Naive thymus-derived CD4-positive, alpha-beta T cell (primary cell): ENCODE data around the gene JAK2. TPM values are rescaled to one million over a fixed set of nuclear protein-coding genes. Genes with fewer than 3 reads are reported as not detected.

Source experiments
- ATAC-seq: fragments of 150-1000 bp; cut with Tn5 transposase; 2 replicates; pipeline ENCODE4 v1.10.0; 2021; ENCODE audit warnings: mild to moderate bottlenecking, moderate library complexity
- CTCF ChIA-PET: fragments of 350-600 bp; sonication (Branson Sonifier 250); formaldehyde crosslinking; loops from one replicate; lab custom pipeline; 2021; ENCODE audit warnings: antibody characterized with exemption; lab: Charles Lee
- POLR2A ChIA-PET: fragments of 350-600 bp; sonication (Branson Sonifier 250); formaldehyde crosslinking; loops from one replicate; lab custom pipeline; 2021; ENCODE audit warnings: antibody characterized with exemption, inconsistent platforms; lab: Charles Lee
- DNase-seq, 9 donors: peaks; one replicate each; pipeline versions ENCODE4 v3.0.0 to v3.0.0-alpha.2; 2020 to 2022; ENCODE audit warnings: mixed read lengths in 1 of 9
- H3K27ac ChIP-seq: one replicate; pipeline ENCODE4 v1.7.0; 2013; ENCODE audit warnings: mild to moderate bottlenecking, low read depth, low read length, moderate library complexity
- H3K27me3 ChIP-seq, 2 donors: one replicate each; pipeline ENCODE4 v1.7.0; 2013; ENCODE audit warnings: low read length in 2 of 2, mild to moderate bottlenecking in 2 of 2, moderate library complexity in 2 of 2; ENCODE audit not compliant: control insufficient read depth in 2 of 2, insufficient read depth in 2 of 2
- H3K36me3 ChIP-seq, 3 experiments: 1 replicate in 2 of 3; 2 replicates in 1 of 3; pipeline ENCODE4 v1.7.0; 2013; ENCODE audit warnings: low read length in 3 of 3, mild to moderate bottlenecking in 3 of 3, moderate library complexity in 1 of 3; ENCODE audit not compliant: insufficient read depth in 3 of 3, control insufficient read depth in 2 of 3
- H3K4me1 ChIP-seq, 2 donors: one replicate each; pipeline ENCODE4 v1.7.0; 2013; ENCODE audit warnings: low read length in 2 of 2, mild to moderate bottlenecking in 2 of 2, moderate library complexity in 1 of 2; ENCODE audit not compliant: control insufficient read depth in 2 of 2, insufficient read depth in 2 of 2
- H3K4me3 ChIP-seq: 2 replicates; pipeline ENCODE4 v1.7.0; 2013; ENCODE audit warnings: mild to moderate bottlenecking, low read length
- H3K9me3 ChIP-seq, 3 experiments: 1 replicate in 2 of 3; 2 replicates in 1 of 3; pipeline ENCODE4 v1.7.0; 2013; ENCODE audit warnings: low read length in 3 of 3; ENCODE audit not compliant: control insufficient read depth in 2 of 3
- H3K27ac Mint-ChIP-seq, 9 donors: one replicate each; pipeline ENCODE4 v1.8.0; 2020 to 2022; ENCODE audit warnings: mixed read lengths in 9 of 9, mild to moderate bottlenecking in 8 of 9, moderate library complexity in 5 of 9, inconsistent platforms in 2 of 9
- H3K27me3 Mint-ChIP-seq, 5 donors: one replicate each; pipeline ENCODE4 v1.8.0; 2021 to 2022; ENCODE audit warnings: mixed read lengths in 5 of 5, mild to moderate bottlenecking in 1 of 5
- H3K36me3 Mint-ChIP-seq, 5 donors: one replicate each; pipeline ENCODE4 v1.8.0; 2020 to 2022; ENCODE audit warnings: mixed read lengths in 5 of 5, mild to moderate bottlenecking in 3 of 5, inconsistent platforms in 1 of 5
- H3K4me1 Mint-ChIP-seq, 7 donors: one replicate each; pipeline ENCODE4 v1.8.0; 2020 to 2022; ENCODE audit warnings: mixed read lengths in 7 of 7, mild to moderate bottlenecking in 3 of 7, inconsistent platforms in 1 of 7
- H3K4me3 Mint-ChIP-seq, 10 donors: one replicate each; pipeline ENCODE4 v1.8.0; 2020 to 2022; ENCODE audit warnings: mild to moderate bottlenecking in 10 of 10, mixed read lengths in 10 of 10, moderate library complexity in 6 of 10, inconsistent platforms in 2 of 10
- H3K9me3 Mint-ChIP-seq, 11 donors: one replicate each; pipeline ENCODE4 v1.8.0; 2020 to 2022; ENCODE audit warnings: mixed read lengths in 11 of 11, mild to moderate bottlenecking in 4 of 11, inconsistent platforms in 1 of 11, moderate library complexity in 1 of 11
- intact Hi-C, 2 donors: fragments of 100-400 bp; cut with micrococcal nuclease; formaldehyde crosslinking; loops; one replicate each; pipeline ENCODE4 v1.15.1; 2023
- polyA plus RNA-seq, 2 donors: library from polyadenylated mRNA; unstranded; fragments of 300-500 nt; fragmentation: Illumina TruSeq; gene quantifications; one replicate each; pipeline ENCODE4 v1.2.3, GENCODE V29; 2021
- total RNA-seq, 6 experiments: library from RNA in 5 of 6; stranded (reverse) in 5 of 6; gene quantifications; 1 replicate in 5 of 6; 2 replicates in 1 of 6; pipeline ENCODE4 v1.2.3 and lab custom pipeline; 2021 to 2026

Gene JAK2
- total and polyA plus RNA-seq, 7 experiments from 2014 or later, result 3.5 to 76.0 (median 12.5) TPM

DNA sequence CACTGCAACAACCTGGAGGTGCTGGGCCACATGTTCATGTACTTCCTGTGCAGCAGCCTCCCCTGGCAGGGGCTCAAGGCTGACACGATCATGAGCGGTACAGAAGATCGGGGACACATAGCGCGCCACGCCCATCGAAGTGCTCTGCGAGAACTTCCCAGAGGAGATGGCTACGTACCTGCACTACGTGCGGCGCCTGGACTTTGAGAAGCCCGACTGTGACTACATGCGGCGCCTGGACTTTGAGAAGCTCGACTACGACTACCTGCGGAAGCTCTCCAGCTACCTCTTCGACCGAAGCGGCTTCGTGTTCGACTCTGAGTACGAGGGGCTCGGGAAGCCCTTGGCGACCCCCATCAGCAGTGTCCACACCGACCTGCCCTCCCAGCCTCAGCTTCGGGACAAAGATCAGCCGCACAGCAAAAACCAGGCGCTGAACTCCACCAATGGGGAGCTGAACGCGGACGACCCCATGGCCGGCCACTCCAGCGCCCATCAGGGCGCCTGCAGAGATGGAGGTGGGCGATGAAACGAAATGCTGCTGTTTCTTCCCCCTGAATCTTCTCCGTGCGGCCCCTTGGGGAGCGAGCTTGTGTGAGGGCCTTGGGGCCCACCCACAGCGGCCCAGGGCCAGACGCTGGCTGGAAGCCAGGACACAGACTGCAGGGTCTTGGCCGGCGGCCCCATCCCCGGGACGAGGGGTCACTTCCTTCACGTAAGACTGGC, 56.5 kb downstream of the JAK2 start:
- intact Hi-C loops, result no loop called here
- H3K4me3 Mint-ChIP-seq, result no peak overlapping the region
- H3K36me3 ChIP-seq, result peaks cover 0 to 15% (median 0%) of the 10 kb centered on the region in 3 experiments
- peaks cover 0 to 56% (median 35%) of the 10 kb centered on the region in 5 donors for H3K36me3 Mint-ChIP-seq
- peaks cover 0 to 15% (median 0%) of the 10 kb centered on the region in 7 donors for H3K4me1 Mint-ChIP-seq
- no peak for ATAC-seq
- H3K9me3 Mint-ChIP-seq, result peaks cover 0 to 11% (median 4%) of the 10 kb centered on the region in 11 donors
- no peaks in the 10 kb centered on the region for H3K27me3 Mint-ChIP-seq
- peak overlapping the region in 1 of 9 donors; percentile 2 for H3K27ac Mint-ChIP-seq
- H3K27ac ChIP-seq, result no peak overlapping the region
- H3K4me1 ChIP-seq, result no peaks in the 10 kb centered on the region
- H3K4me3 ChIP-seq, result no peak overlapping the region
- DNase-seq, result no peak
- H3K27me3 ChIP-seq, result no peaks in the 10 kb centered on the region
- H3K9me3 ChIP-seq, result peaks cover 0 to 8% (median 0%) of the 10 kb centered on the region in 3 experiments
- POLR2A ChIA-PET, result no interaction called here
- CTCF ChIA-PET, result no interaction called here

- POLR2A ChIA-PET, result no interaction called here
- H3K4me1 ChIP-seq, result no peaks in the 10 kb centered on the region
- no peak overlapping the region for H3K4me3 ChIP-seq
- intact Hi-C loops, result no loop called here
- H3K9me3 Mint-ChIP-seq, result peaks cover 0 to 11% (median 4%) of the 10 kb centered on the region in 11 donors
- peaks cover 0 to 18% (median 0%) of the 10 kb centered on the region in 7 donors for H3K4me1 Mint-ChIP-seq
- DNase-seq, result peak in 1 of 9 donors; percentile 15
- H3K9me3 ChIP-seq, result peaks cover 0 to 8% (median 0%) of the 10 kb centered on the region in 3 experiments
- H3K27ac ChIP-seq, result no peak overlapping the region
- H3K36me3 Mint-ChIP-seq, result peaks cover 0 to 59% (median 39%) of the 10 kb centered on the region in 5 donors
- no peaks in the 10 kb centered on the region for H3K27me3 Mint-ChIP-seq
- H3K27me3 ChIP-seq, result no peaks in the 10 kb centered on the region
- peak overlapping the region in 2 of 9 donors; percentile 46 to 74 for H3K27ac Mint-ChIP-seq
- CTCF ChIA-PET, result no interaction called here
- ATAC-seq, result no peak
- H3K4me3 Mint-ChIP-seq, result peak overlapping the region in 4 of 10 donors; percentile 56 to 76 (median 60)
- peaks cover 0 to 15% (median 0%) of the 10 kb centered on the region in 3 experiments for H3K36me3 ChIP-seq
These were observed 57.6 kb downstream of the JAK2 start for GRCh38 chr9:5042661-5043178.

DNA sequence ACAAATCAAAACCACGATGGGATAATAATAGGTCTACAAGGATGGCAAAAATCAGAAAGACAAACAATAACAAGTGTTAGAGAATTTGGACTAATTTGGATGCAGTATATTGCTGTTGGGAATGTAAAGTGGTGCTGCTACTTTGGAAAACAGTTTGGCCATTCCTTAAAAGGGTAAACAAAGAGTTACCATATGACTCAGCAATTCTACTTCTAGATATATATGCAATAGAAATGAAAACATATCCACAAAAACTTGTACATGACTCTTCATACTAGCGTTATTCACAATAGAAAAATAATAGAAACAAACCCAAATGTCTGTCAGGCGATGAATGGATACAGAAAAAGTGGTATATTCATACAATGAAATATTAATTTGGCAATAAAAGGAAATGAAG, 58.3 kb downstream of the JAK2 start:
- intact Hi-C loops, result no loop called here
- DNase-seq (no peak), ATAC-seq (no peak)
- POLR2A ChIA-PET, result no interaction called here
- CTCF ChIA-PET, result no interaction called here
- peak overlapping the region in 4 of 10 donors; percentile 34 to 76 (median 56) for H3K4me3 Mint-ChIP-seq
- Histone ChIP-seq H3K9me3 (peaks cover 0 to 8% (median 0%) of the 10 kb centered on the region in 3 experiments), H3K4me3 (no peak overlapping the region), H3K4me1 (no peaks in the 10 kb centered on the region), H3K27me3 (no peaks in the 10 kb centered on the region), H3K27ac (no peak overlapping the region), H3K36me3 (peaks cover 0 to 15% (median 0%) of the 10 kb centered on the region in 3 experiments)
- peaks cover 0 to 18% (median 0%) of the 10 kb centered on the region in 7 donors for H3K4me1 Mint-ChIP-seq
- peaks cover 0 to 11% (median 4%) of the 10 kb centered on the region in 11 donors for H3K9me3 Mint-ChIP-seq
- H3K27me3 Mint-ChIP-seq, result no peaks in the 10 kb centered on the region
- peaks cover 0 to 56% (median 39%) of the 10 kb centered on the region in 5 donors for H3K36me3 Mint-ChIP-seq
- H3K27ac Mint-ChIP-seq, result peak overlapping the region in 2 of 9 donors; percentile 46 to 74

DNA sequence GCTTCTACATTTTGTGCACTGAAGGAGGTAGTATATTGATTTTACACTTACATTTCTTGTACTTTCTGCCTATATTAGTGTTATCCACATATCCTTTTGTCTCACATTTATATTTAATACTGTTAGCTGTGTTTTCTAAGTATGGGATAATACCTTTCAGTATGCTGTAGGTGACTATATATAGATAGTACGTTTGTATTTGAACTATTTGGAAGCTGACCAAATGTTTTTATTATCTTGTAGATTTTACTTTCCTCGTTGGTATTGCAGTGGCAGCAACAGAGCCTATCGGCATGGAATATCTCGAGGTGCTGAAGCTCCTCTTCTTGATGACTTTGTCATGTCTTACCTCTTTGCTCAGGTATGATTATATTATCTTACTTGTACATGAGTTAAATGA, 59.1 kb downstream of the JAK2 start:
- POLR2A ChIA-PET, result no interaction called here
- H3K27me3 Mint-ChIP-seq, result no peaks in the 10 kb centered on the region
- DNase-seq, result no peak
- Histone ChIP-seq H3K4me1 (no peaks in the 10 kb centered on the region), H3K27me3 (no peaks in the 10 kb centered on the region), H3K27ac (no peak overlapping the region), H3K4me3 (no peak overlapping the region), H3K36me3 (peaks cover 0 to 15% (median 0%) of the 10 kb centered on the region in 3 experiments), H3K9me3 (peaks cover 0 to 8% (median 0%) of the 10 kb centered on the region in 3 experiments)
- peaks cover 0 to 11% (median 4%) of the 10 kb centered on the region in 11 donors for H3K9me3 Mint-ChIP-seq
- peaks cover 0 to 53% (median 44%) of the 10 kb centered on the region in 5 donors for H3K36me3 Mint-ChIP-seq
- intact Hi-C loops, result no loop called here
- H3K4me1 Mint-ChIP-seq, result peaks cover 0 to 23% (median 0%) of the 10 kb centered on the region in 7 donors
- no peak for ATAC-seq
- CTCF ChIA-PET, result no interaction called here
- H3K27ac Mint-ChIP-seq, result no peak overlapping the region
- no peak overlapping the region for H3K4me3 Mint-ChIP-seq

- intact Hi-C loops, result loop anchor here in 1 of 2 donors (10.0 kb wide), 1 partner anchor 288 kb away; no protein-coding TSS in a partner anchor
- no peak overlapping the region for H3K4me3 Mint-ChIP-seq
- ATAC-seq (no peak), DNase-seq (no peak)
- no peaks in the 10 kb centered on the region for H3K4me1 ChIP-seq
- H3K4me1 Mint-ChIP-seq, result peaks cover 0 to 28% (median 0%) of the 10 kb centered on the region in 7 donors
- H3K36me3 Mint-ChIP-seq, result peaks cover 14 to 69% (median 44%) of the 10 kb centered on the region in 5 donors
- peaks cover 0 to 4% (median 0%) of the 10 kb centered on the region in 3 experiments for H3K36me3 ChIP-seq
- no peak overlapping the region for H3K27ac Mint-ChIP-seq
- no peak overlapping the region for H3K4me3 ChIP-seq
- ChIA-PET POLR2A (no interaction called here), CTCF (no interaction called here)
- no peaks in the 10 kb centered on the region for H3K9me3 ChIP-seq
- H3K27me3 ChIP-seq, result no peaks in the 10 kb centered on the region
- no peaks in the 10 kb centered on the region for H3K9me3 Mint-ChIP-seq
- no peak overlapping the region for H3K27ac ChIP-seq
- H3K27me3 Mint-ChIP-seq, result no peaks in the 10 kb centered on the region
These were observed 67.8 kb downstream of the JAK2 start for GRCh38 chr9:5052838-5053237.

- Histone ChIP-seq H3K9me3 (no peaks in the 10 kb centered on the region), H3K27me3 (no peaks in the 10 kb centered on the region), H3K36me3 (no peaks in the 10 kb centered on the region), H3K4me1 (no peaks in the 10 kb centered on the region), H3K27ac (no peak overlapping the region), H3K4me3 (no peak overlapping the region)
- Mint-ChIP-seq H3K27me3 (no peaks in the 10 kb centered on the region), H3K27ac (no peak overlapping the region), H3K4me1 (peaks cover 0 to 24% (median 0%) of the 10 kb centered on the region in 7 donors), H3K36me3 (peaks cover 3 to 44% (median 39%) of the 10 kb centered on the region in 5 donors), H3K9me3 (peaks cover 0 to 5% (median 0%) of the 10 kb centered on the region in 11 donors), H3K4me3 (no peak overlapping the region)
- DNase-seq (no peak), ATAC-seq (no peak)
- POLR2A ChIA-PET, result no interaction called here
- intact Hi-C loops, result no loop called here
- CTCF ChIA-PET, result interaction anchor here (0.8 kb wide), 1 partner anchor 40 kb away, joined by 3 read pairs; no protein-coding TSS in a partner anchor
These were observed 77.6 kb downstream of the JAK2 start for GRCh38 chr9:5062631-5063030.
